WERI-Rb-1 (cell line): ENCODE results near the gene KAT6B.

Experiments
- DNase-seq: peaks from one replicate; pipeline ENCODE4 v3.0.0-alpha.2; 2020
- H3K27ac ChIP-seq: fragments of 250-450 bp; sonication (Bioruptor Pico); 2 replicates; pipeline ENCODE4 v1.5.1; 2020; ENCODE audit warnings: mild to moderate bottlenecking, moderate library complexity
- H3K27me3 ChIP-seq: fragments of 250-450 bp; sonication (Bioruptor Pico); 2 replicates; pipeline ENCODE4 v1.5.1; 2021; ENCODE audit warnings: mild to moderate bottlenecking, low read depth, moderate library complexity; ENCODE audit not compliant: insufficient read depth, severe bottlenecking
- H3K36me3 ChIP-seq: fragments of 250-450 bp; sonication (Bioruptor Pico); 2 replicates; pipeline ENCODE4 v1.5.1; 2020; ENCODE audit warnings: mild to moderate bottlenecking, moderate library complexity
- H3K4me3 ChIP-seq: 2 replicates; pipeline ENCODE4 v1.5.1; 2011; ENCODE audit warnings: low read depth, mild to moderate bottlenecking, control low read depth, low read length
- H3K9me3 ChIP-seq: fragments of 250-450 bp; sonication (Bioruptor Pico); 2 replicates; pipeline ENCODE4 v1.5.1; 2021; ENCODE audit warnings: mild to moderate bottlenecking, moderate library complexity; ENCODE audit not compliant: severe bottlenecking
- TF ChIP-seq, protein P1 (sequence below): IDR thresholded peaks from 2 replicates; pipeline ENCODE4 v1.5.1; 2011; ENCODE audit warnings: low read depth, mild to moderate bottlenecking, control low read depth, inconsistent platforms, low read length

KAT6B gene

DNA sequence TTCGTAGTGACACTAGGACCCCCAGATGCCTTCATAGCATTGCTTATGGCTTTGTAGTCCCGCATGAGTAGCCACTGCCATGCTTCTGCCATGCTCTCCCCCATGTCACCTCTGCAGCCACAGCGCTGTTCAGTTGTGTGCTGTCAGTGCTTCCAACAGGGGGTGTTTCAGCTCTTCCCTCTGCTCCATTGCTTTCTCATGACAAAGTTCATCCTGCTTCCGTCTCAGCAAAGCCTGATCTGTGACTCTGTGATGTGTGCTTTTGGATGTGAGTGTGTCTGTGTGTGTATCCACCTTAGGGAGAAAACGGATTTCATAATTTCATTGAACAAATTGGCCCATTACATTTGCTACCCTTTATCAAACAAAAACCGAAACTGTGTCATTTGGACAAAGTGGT, 150.2 kb downstream of the KAT6B start:
- TF ChIP-seq, protein P1, sequence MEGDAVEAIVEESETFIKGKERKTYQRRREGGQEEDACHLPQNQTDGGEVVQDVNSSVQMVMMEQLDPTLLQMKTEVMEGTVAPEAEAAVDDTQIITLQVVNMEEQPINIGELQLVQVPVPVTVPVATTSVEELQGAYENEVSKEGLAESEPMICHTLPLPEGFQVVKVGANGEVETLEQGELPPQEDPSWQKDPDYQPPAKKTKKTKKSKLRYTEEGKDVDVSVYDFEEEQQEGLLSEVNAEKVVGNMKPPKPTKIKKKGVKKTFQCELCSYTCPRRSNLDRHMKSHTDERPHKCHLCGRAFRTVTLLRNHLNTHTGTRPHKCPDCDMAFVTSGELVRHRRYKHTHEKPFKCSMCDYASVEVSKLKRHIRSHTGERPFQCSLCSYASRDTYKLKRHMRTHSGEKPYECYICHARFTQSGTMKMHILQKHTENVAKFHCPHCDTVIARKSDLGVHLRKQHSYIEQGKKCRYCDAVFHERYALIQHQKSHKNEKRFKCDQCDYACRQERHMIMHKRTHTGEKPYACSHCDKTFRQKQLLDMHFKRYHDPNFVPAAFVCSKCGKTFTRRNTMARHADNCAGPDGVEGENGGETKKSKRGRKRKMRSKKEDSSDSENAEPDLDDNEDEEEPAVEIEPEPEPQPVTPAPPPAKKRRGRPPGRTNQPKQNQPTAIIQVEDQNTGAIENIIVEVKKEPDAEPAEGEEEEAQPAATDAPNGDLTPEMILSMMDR: peak; percentile 62
- Histone ChIP-seq H3K4me3 (no peak overlapping the region), H3K27ac (no peak overlapping the region), H3K36me3 (peaks cover 10% of the 10 kb centered on the region), H3K27me3 (no peaks in the 10 kb centered on the region), H3K9me3 (no peaks in the 10 kb centered on the region)
- peak; percentile 11 for DNase-seq

DNA sequence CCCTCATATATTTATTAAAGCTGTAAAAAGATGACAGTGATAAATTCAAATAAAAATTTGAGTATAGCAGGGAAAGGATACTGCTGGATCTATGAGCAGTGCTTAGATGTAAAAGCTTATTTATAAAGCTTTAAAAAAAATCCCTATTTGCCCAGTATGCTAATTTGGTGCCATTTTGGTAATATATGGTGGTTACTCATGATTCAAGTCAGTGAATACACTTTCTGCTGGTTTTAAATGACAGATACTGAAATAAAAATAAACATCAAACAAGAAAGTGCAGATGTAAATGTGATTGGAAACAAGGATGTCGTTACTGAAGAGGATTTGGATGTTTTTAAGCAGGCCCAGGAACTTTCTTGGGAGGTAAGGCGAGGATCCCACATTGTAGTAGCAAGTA, 150.7 kb downstream of the KAT6B start:
- no peak for DNase-seq
- Histone ChIP-seq H3K36me3 (peaks cover 10% of the 10 kb centered on the region), H3K9me3 (no peaks in the 10 kb centered on the region), H3K27ac (no peak overlapping the region), H3K4me3 (no peak overlapping the region), H3K27me3 (no peaks in the 10 kb centered on the region)
- TF ChIP-seq, protein P1: no peak

DNA sequence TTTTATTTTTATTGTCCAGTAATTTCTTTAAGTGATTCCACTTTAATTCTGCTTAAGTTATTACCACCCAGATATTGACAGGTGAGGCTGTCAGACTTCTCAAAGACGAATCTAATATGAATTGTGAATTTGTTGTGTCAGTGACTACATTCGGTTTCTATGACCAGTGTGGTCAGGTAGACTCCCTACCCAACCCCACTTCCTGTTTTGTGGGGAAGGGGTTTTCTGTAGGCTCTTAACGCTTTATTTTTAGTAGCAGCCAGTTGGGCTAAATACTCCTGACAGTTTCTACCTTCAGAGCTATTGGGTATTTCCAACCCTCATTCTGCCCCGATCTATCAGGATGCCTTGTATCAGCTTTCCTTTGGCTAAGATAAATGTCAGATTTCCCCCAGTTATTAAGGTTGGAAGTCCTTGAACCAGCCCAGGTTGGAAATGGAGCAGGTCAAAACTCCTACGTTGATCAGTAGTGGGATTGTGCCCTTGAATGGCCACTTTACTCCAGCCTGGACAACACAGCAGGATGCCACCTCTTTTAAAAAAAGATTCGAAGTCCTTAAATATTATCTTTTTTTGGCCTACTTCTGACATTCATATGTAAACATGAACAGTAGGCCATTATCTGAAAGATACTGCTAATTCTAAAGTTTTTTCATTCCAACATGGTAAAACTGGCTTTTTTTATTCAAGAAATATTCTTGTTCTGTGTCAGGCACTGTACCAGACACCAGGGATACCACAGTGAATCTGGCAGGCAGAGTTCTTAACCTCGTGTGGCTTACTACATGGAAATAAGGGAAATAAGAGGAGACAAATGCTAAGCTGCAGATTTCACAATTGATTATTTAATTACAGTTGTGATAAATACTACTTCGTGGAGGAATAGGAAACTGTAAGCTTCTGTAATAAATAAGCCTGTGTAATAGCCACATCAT, 151.8 kb downstream of the KAT6B start:
- Histone ChIP-seq H3K4me3 (no peak overlapping the region), H3K27me3 (no peaks in the 10 kb centered on the region), H3K27ac (no peak overlapping the region), H3K9me3 (no peaks in the 10 kb centered on the region), H3K36me3 (peaks cover 10% of the 10 kb centered on the region)
- no peak for DNase-seq
- TF ChIP-seq, protein P1: no peak

DNA sequence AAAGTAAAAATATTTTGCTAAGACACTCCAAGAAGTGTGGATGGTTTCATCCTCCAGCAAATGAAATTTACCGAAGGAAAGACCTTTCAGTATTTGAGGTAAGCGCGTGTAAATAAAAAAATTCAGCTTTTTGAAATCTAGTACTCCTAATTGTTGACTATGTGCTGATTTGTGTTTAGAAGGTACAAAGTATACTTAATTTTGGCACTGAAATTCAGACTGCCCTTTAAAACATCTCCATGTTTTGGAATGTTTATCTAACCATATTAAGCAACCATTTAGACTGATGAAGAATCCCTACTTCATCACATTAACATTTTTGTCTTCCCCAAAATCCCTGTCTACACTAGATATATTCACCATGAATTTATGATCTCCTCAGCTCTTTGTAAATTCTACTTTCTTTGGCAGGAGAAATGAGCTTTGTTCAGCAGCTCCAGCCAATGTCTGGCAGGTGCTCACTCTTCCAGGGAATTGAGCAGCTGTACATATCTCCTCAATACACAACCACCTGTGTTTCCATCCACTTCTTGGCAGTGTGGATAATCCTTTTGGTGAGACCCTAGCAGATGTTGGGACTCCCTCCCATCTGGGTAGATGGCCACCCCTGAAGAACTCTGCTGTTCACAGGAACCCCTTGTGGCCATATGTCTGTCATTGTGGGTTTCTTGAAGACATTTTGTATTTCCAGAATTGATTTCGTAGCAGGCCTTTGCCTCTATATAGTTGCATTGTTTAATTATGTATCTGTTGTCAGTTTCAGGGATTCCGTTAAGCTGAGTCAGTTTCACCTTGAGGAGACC, 155.6 kb downstream of the KAT6B start:
- no peak overlapping the region for H3K4me3 ChIP-seq
- TF ChIP-seq, protein P1: no peak
- H3K27ac ChIP-seq: no peak overlapping the region
- peak; percentile 14 for DNase-seq
- peaks cover 3% of the 10 kb centered on the region for H3K36me3 ChIP-seq
- no peaks in the 10 kb centered on the region for H3K27me3 ChIP-seq
- no peaks in the 10 kb centered on the region for H3K9me3 ChIP-seq

DNA sequence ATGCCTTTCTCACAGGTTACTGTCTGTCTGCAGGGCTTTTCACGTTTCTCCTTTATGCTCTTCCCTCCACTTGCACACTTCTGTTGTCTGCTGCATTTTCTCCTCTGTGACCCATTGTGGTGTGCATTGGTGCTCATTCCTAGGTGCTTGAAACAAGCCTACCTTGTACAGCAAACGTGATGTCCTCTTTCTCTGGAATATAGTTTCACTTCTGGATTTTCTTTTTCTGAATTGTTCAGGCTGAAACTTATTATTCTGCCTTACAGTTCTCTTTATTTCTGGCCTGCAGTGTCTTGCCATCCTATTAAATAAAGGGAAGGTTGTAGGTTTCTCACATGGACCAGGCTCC, 156.2 kb downstream of the KAT6B start:
- Histone ChIP-seq H3K27ac (no peak overlapping the region), H3K9me3 (no peaks in the 10 kb centered on the region), H3K27me3 (no peaks in the 10 kb centered on the region), H3K36me3 (peaks cover 3% of the 10 kb centered on the region), H3K4me3 (no peak overlapping the region)
- TF ChIP-seq, protein P1: no peak
- no peak for DNase-seq
